ENCODE data around the gene GPS1. TPM values are rescaled to one million over a fixed set of nuclear protein-coding genes. Genes with fewer than 3 reads are reported as not detected.

GPS1 gene
- polyA plus RNA-seq, 1 of the 3 experiments (the other 2 are of a cell fraction), result 264 TPM

DNA sequence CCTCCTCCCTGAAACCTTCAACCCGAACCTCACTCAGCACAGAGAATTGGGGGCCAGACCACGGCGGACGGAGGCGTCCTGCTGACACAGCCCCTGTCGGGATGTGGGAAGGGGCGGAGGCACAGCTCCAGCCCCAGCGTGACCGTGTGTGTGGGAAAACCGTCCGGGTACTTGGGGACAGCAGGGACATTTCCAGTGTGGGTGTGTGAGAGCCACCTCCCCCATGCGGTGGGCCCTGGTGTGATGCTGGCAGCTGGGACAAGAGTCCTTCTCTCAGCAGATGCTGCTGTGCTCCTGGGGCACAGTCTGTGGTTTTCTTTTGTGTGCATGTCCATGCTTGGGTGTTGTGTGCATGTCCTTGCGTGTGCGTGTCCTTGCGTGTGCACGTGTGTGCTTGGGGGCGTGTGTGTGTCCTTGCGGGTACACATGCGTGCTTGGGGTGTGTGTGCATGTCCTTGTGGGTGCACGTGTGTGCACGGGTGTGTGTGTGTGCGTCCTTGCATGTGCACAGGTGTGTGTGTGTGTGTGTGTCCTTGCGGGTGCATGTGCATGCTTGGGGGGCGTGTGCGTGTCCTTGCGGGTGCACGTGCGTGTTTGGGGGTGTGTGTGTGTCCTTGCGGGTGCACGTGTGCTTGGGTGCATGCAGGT, 45.9 kb upstream of the GPS1 start:
- Histone ChIP-seq H3K79me2 (ENCODE audit: insufficient read depth) (peaks cover 12% of the 10 kb centered on the region; the same call in 1 of the 2 replicates), H3K4me3 (ENCODE audit: low read depth in 2 of 2, low read length in 1 of 2) (no peak overlapping the region), H3K4me2 (peak overlapping the region; percentile 75; the same call in 1 of the 2 replicates), H4K20me1 (ENCODE audit: insufficient read depth) (no peaks in the 10 kb centered on the region), H3K27ac (ENCODE audit: low read depth in 2 of 2, low read length in 1 of 2) (peak overlapping the region in 1 of 2 experiments; percentile 90; a peak in 2 of 4 replicates), H3K36me3 (replicated peaks in 1 of 2; ENCODE audit: control insufficient read depth in 1 of 2, insufficient read depth in 2 of 2, low read length in 1 of 2) (no peaks in the 10 kb centered on the region), H3K9ac (no peak overlapping the region), H3F3A (replicated peaks; ENCODE audit: insufficient read depth) (peaks cover 28% of the 10 kb centered on the region), H3K9me2 (no peaks in the 10 kb centered on the region), H2AFZ (ENCODE audit: low read depth) (no peak overlapping the region), H3K27me3 (ENCODE audit: insufficient read depth) (no peaks in the 10 kb centered on the region), H3K9me3 (no peaks in the 10 kb centered on the region), H3K4me1 (ENCODE audit: control insufficient read depth in 1 of 2, insufficient read depth in 2 of 2, low read depth in 1 of 2, low read length in 1 of 2) (peaks cover 16 to 44% of the 10 kb centered on the region in 2 experiments; a peak in 3 of 4 replicates)
- 89% methylated on average over 25 of the region's 30 CpGs for WGBS (ENCODE audit: low lambda C conversion rate)
- DNase-seq, result no peak
- TF ChIP-seq NRF1 (IDR thresholded peaks at IDR 0.05; ENCODE audit: low read depth, low read length), result no peak
- ChIA-PET CTCF (interaction anchor here (0.8 to 4.4 kb wide), 5 partner anchors 10 to 45 kb away, joined by 3 to 53 read pairs (median 6); partner anchors contain the start of gene NOTUM), POLR2A (no interaction called here)

- DNase-seq, result no peak
- ChIA-PET POLR2A (no interaction called here), CTCF (interaction anchor here (0.7 to 35.7 kb wide), 3 partner anchors 14 to 1085 kb away, joined by 3 to 1216 read pairs (median 3); partner anchors contain the start of gene NOTUM)
- no peaks in the 10 kb centered on the region for H4K20me1 ChIP-seq (ENCODE audit: insufficient read depth)
- peaks cover 12% of the 10 kb centered on the region; the same call in 1 of the 2 replicates for H3K79me2 ChIP-seq (ENCODE audit: insufficient read depth)
- peak overlapping the region; percentile 69 for H3K9ac ChIP-seq
- H3K4me2 ChIP-seq, result peak overlapping the region; percentile 60; the same call in 1 of the 2 replicates
- H3K27ac ChIP-seq (ENCODE audit: low read depth in 2 of 2, low read length in 1 of 2), result peak overlapping the region in 1 of 2 experiments; percentile 63; a peak in 3 of 4 replicates
- H3K36me3 ChIP-seq (replicated peaks in 1 of 2; ENCODE audit: control insufficient read depth in 1 of 2, insufficient read depth in 2 of 2, low read length in 1 of 2), result no peaks in the 10 kb centered on the region
- no peak overlapping the region for H3K4me3 ChIP-seq (ENCODE audit: low read depth in 2 of 2, low read length in 1 of 2)
- peaks cover 16 to 44% of the 10 kb centered on the region in 2 experiments; a peak in 3 of 4 replicates for H3K4me1 ChIP-seq (ENCODE audit: control insufficient read depth in 1 of 2, insufficient read depth in 2 of 2, low read depth in 1 of 2, low read length in 1 of 2)
- no peaks in the 10 kb centered on the region for H3K27me3 ChIP-seq (ENCODE audit: insufficient read depth)
- peaks cover 28% of the 10 kb centered on the region for H3F3A ChIP-seq (replicated peaks; ENCODE audit: insufficient read depth)
- H3K9me2 ChIP-seq, result no peaks in the 10 kb centered on the region
- H3K9me3 ChIP-seq, result no peaks in the 10 kb centered on the region
- WGBS (ENCODE audit: low lambda C conversion rate), result 47% methylated on average over 18 of the region's 24 CpGs
- H2AFZ ChIP-seq (ENCODE audit: low read depth), result no peak overlapping the region
- TF ChIP-seq TCF12 (IDR thresholded peaks at IDR 0.05) (peak; percentile 74), RFX5 (IDR thresholded peaks at IDR 0.05; ENCODE audit: low read length) (no peak), GABPA (IDR thresholded peaks at IDR 0.05; ENCODE audit: low read depth) (no peak), EP300 (IDR thresholded peaks at IDR 0.05; ENCODE audit: borderline replicate concordance in 1 of 2, low read depth in 1 of 2, low read length in 1 of 2) (peak in 1 of 2 experiments; percentile 44; a peak in 1 of 4 replicates), CTCF (IDR thresholded peaks at IDR 0.05) (no peak), PBX3 (IDR thresholded peaks at IDR 0.05) (peak; percentile 59), NFIC (IDR thresholded peaks at IDR 0.05; ENCODE audit: borderline replicate concordance) (peak; percentile 93), CHD2 (IDR thresholded peaks at IDR 0.05; ENCODE audit: low read length, partially characterized antibody) (no peak), MAX (IDR thresholded peaks at IDR 0.05; ENCODE audit: low read depth) (peak; percentile 67; the same call in 1 of the 2 replicates)
These were observed 45.0 kb upstream of the GPS1 start for GRCh38 chr17:82006468-82007227.

Data from SK-N-SH (cell line).